ENCODE results near the gene TWIST2.

DNA sequence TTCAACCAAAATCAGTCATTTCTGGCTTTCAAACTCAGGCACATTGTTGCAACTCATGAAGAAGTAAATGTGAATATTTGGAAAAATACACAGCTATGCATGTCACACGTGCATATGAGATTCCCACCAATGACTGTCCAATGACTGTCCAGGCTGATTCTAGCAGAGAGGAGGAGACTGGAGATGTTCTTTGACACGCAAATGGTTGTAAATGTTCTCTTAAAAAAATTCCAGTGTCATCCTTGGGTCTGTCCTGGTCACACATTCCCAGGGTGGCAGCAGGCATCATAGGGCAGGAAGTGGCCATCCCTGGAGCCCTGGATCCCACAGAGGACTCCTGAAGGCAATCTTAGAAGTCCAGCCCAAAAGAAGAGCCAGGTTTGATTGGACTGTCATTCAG lies 40.9 kb downstream of the TWIST2 start:
- no peak for TF ChIP-seq TAF1 (IDR thresholded peaks at IDR 0.05; ENCODE audit: borderline replicate concordance, insufficient read depth, low read length)
- no peak for TF ChIP-seq POLR2AphosphoS5 (IDR thresholded peaks at IDR 0.05; ENCODE audit: low read depth, low read length)
- TF ChIP-seq, protein P1, sequence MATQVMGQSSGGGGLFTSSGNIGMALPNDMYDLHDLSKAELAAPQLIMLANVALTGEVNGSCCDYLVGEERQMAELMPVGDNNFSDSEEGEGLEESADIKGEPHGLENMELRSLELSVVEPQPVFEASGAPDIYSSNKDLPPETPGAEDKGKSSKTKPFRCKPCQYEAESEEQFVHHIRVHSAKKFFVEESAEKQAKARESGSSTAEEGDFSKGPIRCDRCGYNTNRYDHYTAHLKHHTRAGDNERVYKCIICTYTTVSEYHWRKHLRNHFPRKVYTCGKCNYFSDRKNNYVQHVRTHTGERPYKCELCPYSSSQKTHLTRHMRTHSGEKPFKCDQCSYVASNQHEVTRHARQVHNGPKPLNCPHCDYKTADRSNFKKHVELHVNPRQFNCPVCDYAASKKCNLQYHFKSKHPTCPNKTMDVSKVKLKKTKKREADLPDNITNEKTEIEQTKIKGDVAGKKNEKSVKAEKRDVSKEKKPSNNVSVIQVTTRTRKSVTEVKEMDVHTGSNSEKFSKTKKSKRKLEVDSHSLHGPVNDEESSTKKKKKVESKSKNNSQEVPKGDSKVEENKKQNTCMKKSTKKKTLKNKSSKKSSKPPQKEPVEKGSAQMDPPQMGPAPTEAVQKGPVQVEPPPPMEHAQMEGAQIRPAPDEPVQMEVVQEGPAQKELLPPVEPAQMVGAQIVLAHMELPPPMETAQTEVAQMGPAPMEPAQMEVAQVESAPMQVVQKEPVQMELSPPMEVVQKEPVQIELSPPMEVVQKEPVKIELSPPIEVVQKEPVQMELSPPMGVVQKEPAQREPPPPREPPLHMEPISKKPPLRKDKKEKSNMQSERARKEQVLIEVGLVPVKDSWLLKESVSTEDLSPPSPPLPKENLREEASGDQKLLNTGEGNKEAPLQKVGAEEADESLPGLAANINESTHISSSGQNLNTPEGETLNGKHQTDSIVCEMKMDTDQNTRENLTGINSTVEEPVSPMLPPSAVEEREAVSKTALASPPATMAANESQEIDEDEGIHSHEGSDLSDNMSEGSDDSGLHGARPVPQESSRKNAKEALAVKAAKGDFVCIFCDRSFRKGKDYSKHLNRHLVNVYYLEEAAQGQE (IDR thresholded peaks at IDR 0.05; ENCODE audit: insufficient read depth in 1 of 2, low read depth in 2 of 2, low read length in 2 of 2) = no peak
- no peak for TF ChIP-seq SIN3A (IDR thresholded peaks at IDR 0.05; ENCODE audit: borderline replicate concordance, insufficient read depth, low read length)
